ENCODE results near the gene DNAH1. TPM values are rescaled to one million over a fixed set of nuclear protein-coding genes. Genes with fewer than 3 reads are reported as not detected.

The DNAH1 gene
- total and polyA plus RNA-seq, 2 experiments from 2014 or later, result 0.81 to 1.8 TPM

DNA sequence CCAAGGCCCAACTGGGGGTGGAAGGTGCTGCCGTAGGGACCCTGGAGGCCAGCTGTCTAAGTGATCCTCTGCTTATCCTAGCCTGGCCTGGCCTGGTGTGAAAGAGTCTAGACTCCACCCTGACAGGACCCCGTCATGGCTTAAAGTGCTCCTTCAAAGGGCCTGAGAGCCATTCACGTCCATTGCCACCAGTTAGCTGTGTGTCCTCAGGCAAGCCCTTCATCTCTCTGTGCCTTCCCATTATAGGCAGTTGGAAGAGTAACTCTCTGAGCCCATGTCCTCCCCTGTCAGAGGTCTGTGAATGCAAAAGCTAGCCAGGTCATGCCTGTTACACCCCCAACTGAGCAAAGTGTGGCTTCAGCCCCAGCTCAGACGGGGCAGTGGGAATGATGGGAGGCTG, 9.1 kb upstream of the DNAH1 start:
- TF ChIP-seq JUNB (IDR thresholded peaks at IDR 0.05; ENCODE audit: unreplicated experiment) (no peak), CREB1 (CRISPR knock-in tag; IDR thresholded peaks at IDR 0.05; ENCODE audit: low read depth) (no peak), NANOG (IDR thresholded peaks at IDR 0.05; ENCODE audit: borderline replicate concordance) (no peak), ZNF114 (CRISPR knock-in tag; IDR thresholded peaks at IDR 0.05) (no peak), ZNF331 (CRISPR knock-in tag; IDR thresholded peaks at IDR 0.05; ENCODE audit: low read depth) (no peak)
- TF ChIP-seq, protein P1, sequence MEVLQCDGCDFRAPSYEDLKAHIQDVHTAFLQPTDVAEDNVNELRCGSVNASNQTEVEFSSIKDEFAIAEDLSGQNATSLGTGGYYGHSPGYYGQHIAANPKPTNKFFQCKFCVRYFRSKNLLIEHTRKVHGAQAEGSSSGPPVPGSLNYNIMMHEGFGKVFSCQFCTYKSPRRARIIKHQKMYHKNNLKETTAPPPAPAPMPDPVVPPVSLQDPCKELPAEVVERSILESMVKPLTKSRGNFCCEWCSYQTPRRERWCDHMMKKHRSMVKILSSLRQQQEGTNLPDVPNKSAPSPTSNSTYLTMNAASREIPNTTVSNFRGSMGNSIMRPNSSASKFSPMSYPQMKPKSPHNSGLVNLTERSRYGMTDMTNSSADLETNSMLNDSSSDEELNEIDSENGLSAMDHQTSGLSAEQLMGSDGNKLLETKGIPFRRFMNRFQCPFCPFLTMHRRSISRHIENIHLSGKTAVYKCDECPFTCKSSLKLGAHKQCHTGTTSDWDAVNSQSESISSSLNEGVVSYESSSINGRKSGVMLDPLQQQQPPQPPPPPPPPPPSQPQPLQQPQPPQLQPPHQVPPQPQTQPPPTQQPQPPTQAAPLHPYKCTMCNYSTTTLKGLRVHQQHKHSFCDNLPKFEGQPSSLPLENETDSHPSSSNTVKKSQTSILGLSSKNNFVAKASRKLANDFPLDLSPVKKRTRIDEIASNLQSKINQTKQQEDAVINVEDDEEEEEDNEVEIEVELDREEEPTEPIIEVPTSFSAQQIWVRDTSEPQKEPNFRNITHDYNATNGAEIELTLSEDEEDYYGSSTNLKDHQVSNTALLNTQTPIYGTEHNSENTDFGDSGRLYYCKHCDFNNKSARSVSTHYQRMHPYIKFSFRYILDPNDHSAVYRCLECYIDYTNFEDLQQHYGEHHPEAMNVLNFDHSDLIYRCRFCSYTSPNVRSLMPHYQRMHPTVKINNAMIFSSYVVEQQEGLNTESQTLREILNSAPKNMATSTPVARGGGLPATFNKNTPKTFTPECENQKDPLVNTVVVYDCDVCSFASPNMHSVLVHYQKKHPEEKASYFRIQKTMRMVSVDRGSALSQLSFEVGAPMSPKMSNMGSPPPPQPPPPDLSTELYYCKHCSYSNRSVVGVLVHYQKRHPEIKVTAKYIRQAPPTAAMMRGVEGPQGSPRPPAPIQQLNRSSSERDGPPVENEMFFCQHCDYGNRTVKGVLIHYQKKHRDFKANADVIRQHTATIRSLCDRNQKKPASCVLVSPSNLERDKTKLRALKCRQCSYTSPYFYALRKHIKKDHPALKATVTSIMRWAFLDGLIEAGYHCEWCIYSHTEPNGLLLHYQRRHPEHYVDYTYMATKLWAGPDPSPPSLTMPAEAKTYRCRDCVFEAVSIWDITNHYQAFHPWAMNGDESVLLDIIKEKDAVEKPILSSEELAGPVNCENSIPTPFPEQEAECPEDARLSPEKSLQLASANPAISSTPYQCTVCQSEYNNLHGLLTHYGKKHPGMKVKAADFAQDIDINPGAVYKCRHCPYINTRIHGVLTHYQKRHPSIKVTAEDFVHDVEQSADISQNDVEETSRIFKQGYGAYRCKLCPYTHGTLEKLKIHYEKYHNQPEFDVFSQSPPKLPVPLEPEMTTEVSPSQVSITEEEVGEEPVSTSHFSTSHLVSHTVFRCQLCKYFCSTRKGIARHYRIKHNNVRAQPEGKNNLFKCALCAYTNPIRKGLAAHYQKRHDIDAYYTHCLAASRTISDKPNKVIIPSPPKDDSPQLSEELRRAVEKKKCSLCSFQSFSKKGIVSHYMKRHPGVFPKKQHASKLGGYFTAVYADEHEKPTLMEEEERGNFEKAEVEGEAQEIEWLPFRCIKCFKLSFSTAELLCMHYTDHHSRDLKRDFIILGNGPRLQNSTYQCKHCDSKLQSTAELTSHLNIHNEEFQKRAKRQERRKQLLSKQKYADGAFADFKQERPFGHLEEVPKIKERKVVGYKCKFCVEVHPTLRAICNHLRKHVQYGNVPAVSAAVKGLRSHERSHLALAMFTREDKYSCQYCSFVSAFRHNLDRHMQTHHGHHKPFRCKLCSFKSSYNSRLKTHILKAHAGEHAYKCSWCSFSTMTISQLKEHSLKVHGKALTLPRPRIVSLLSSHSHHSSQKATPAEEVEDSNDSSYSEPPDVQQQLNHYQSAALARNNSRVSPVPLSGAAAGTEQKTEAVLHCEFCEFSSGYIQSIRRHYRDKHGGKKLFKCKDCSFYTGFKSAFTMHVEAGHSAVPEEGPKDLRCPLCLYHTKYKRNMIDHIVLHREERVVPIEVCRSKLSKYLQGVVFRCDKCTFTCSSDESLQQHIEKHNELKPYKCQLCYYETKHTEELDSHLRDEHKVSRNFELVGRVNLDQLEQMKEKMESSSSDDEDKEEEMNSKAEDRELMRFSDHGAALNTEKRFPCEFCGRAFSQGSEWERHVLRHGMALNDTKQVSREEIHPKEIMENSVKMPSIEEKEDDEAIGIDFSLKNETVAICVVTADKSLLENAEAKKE (CRISPR knock-in tag; IDR thresholded peaks at IDR 0.05), result no peak
- Histone ChIP-seq H4K20me1 (replicated peaks; ENCODE audit: insufficient read depth) (no peaks in the 10 kb centered on the region), H3F3A (replicated peaks; ENCODE audit: low read depth) (no peaks in the 10 kb centered on the region), H3K4me2 (no peak overlapping the region), H3K4me3 (no peak overlapping the region), H3K9me2 (ENCODE audit: insufficient read depth) (no peaks in the 10 kb centered on the region), H3K79me2 (replicated peaks; ENCODE audit: insufficient read depth) (no peaks in the 10 kb centered on the region), H3K27ac (ENCODE audit: low read depth) (no peak overlapping the region), H3K4me1 (ENCODE audit: insufficient read depth) (no peaks in the 10 kb centered on the region), H2AFZ (no peak overlapping the region), H3K27me3 (ENCODE audit: insufficient read depth) (no peaks in the 10 kb centered on the region), H3K36me3 (ENCODE audit: insufficient read depth) (no peaks in the 10 kb centered on the region)
- Mint-ChIP-seq H3K27me3 (ENCODE audit: insufficient read depth, low read depth, poor library complexity) (peaks cover 16% of the 10 kb centered on the region), H3K4me3 (no peak overlapping the region), H3K36me3 (ENCODE audit: low read depth) (no peaks in the 10 kb centered on the region), H3K9me3 (no peaks in the 10 kb centered on the region), H3K4me1 (0 out of 3 replicates have a peak, but pooled peaks cover 3% of the 10 kb centered on the region), H3K27ac (no peak overlapping the region)
- ATAC-seq (no peak), DNase-seq (ENCODE audit: low spot score) (no peak)

GRCh38 chr3:52308308-52308707, 7.8 kb upstream of the DNAH1 start:
- no peaks in the 10 kb centered on the region for H3K27me3 ChIP-seq (ENCODE audit: insufficient read depth)
- TF ChIP-seq POLR2AphosphoS5 (IDR thresholded peaks at IDR 0.05; ENCODE audit: low read depth) (no peak), STAT1 (IDR thresholded peaks at IDR 0.05; ENCODE audit: unreplicated experiment) (no peak), ETS1 (IDR thresholded peaks at IDR 0.05) (no peak), EZH2 (IDR thresholded peaks at IDR 0.05; ENCODE audit: low read depth, unreplicated experiment) (no peak)

More at GRCh38 chr3:52308308-52308707, 7.8 kb upstream of the DNAH1 start:
- H3K79me2 ChIP-seq (replicated peaks; ENCODE audit: insufficient read depth), result no peaks in the 10 kb centered on the region
- H4K20me1 ChIP-seq (replicated peaks; ENCODE audit: insufficient read depth), result no peaks in the 10 kb centered on the region
- Mint-ChIP-seq H3K9me3 (no peaks in the 10 kb centered on the region), H3K4me3 (no peak overlapping the region), H3K27ac (no peak overlapping the region), H3K36me3 (ENCODE audit: low read depth) (no peaks in the 10 kb centered on the region), H3K27me3 (ENCODE audit: insufficient read depth, low read depth, poor library complexity) (peaks cover 16% of the 10 kb centered on the region), H3K4me1 (peaks cover 2% of the 10 kb centered on the region; the same call in 1 of the 3 replicates)
- no peaks in the 10 kb centered on the region for H3K36me3 ChIP-seq (ENCODE audit: insufficient read depth)
- no peak overlapping the region for H3K4me2 ChIP-seq
- ATAC-seq (no peak), DNase-seq (ENCODE audit: low spot score) (no peak)
- no peak overlapping the region for H2AFZ ChIP-seq
- H3K4me1 ChIP-seq (ENCODE audit: insufficient read depth), result no peaks in the 10 kb centered on the region
- no peak overlapping the region for H3K27ac ChIP-seq (ENCODE audit: low read depth)
- H3F3A ChIP-seq (replicated peaks; ENCODE audit: low read depth), result no peaks in the 10 kb centered on the region
- H3K9me2 ChIP-seq (ENCODE audit: insufficient read depth), result no peaks in the 10 kb centered on the region
- H3K4me3 ChIP-seq, result no peak overlapping the region

All from GM23338 (cell line).